IPS-15b (cell line): ENCODE measurements around the gene KDM4C.
"Not testable (repeated sequence)": the region's sequence is repeated elsewhere in the genome, so short reads cannot be mapped to it uniquely, and the experiment has no call there.

Experiments used
- H3K27me3 ChIP-seq: one replicate; pipeline ENCODE4 v1.6.1; 2013; ENCODE audit warnings: low read length; ENCODE audit not compliant: control insufficient read depth, insufficient read depth
- H3K36me3 ChIP-seq: one replicate; pipeline ENCODE4 v1.6.1; 2013; ENCODE audit warnings: low read length; ENCODE audit not compliant: control insufficient read depth, insufficient read depth
- H3K4me1 ChIP-seq: one replicate; pipeline ENCODE4 v1.6.1; 2013; ENCODE audit warnings: mild to moderate bottlenecking, low read length; ENCODE audit not compliant: control insufficient read depth, insufficient read depth
- H3K4me3 ChIP-seq: one replicate; pipeline ENCODE4 v1.5.1; 2013; ENCODE audit warnings: low read depth, low read length
- H3K9ac ChIP-seq: one replicate; pipeline ENCODE4 v1.6.1; 2013; ENCODE audit warnings: low read depth, mild to moderate bottlenecking, low read length
- H3K9me3 ChIP-seq: one replicate; pipeline ENCODE4 v1.6.1; 2013; ENCODE audit warnings: mild to moderate bottlenecking, low read length; ENCODE audit not compliant: control insufficient read depth, insufficient read depth

The KDM4C gene

DNA sequence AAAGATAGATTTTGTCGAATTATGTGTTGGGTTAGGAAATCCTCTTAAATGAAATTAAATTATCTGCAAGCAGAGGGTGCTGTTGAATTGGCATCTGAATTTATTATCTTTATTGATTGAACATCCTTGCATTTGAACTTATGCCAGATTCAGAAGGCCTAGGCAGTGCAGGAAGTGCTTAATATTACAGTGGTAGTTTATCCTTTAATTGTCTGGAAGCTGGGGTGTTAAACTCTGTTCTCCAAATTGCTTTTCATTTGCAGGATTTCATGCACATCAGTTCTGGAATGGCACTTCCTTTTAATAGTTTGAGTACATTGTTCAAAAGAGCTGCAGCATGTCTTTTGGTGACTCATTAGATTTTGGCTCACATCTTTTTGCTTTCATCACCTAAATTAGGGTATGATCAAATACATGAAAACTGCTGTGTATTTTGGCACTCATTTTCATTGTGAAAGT, 186.3 kb downstream of the KDM4C start:
- Histone ChIP-seq H3K36me3 (no peaks in the 10 kb centered on the region), H3K4me3 (no peak overlapping the region), H3K27me3 (no peaks in the 10 kb centered on the region), H3K4me1 (no peaks in the 10 kb centered on the region), H3K9ac (no peak overlapping the region), H3K9me3 (no peaks in the 10 kb centered on the region)

DNA sequence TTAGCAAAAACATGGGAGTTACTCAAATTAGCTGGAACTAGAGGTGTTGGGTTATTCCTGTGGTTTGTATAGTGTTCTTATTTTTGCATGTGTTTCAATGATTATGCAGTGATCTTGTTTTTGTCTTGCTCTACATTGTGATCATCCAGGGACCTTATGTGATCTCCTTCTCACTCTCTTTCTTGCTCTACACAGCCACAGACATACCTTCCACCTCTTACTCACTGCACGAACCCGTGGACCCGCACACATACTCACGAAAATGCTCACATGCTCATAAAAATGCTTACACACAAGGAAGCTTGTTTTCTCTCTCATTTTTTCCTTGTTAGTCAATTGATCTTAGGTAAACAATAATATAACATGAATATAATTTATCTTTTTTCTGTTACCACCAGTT, 187.1 kb downstream of the KDM4C start:
- Histone ChIP-seq H3K9me3 (no peaks in the 10 kb centered on the region), H3K4me1 (no peaks in the 10 kb centered on the region), H3K9ac (no peak overlapping the region), H3K27me3 (no peaks in the 10 kb centered on the region), H3K4me3 (no peak overlapping the region), H3K36me3 (no peaks in the 10 kb centered on the region)

DNA sequence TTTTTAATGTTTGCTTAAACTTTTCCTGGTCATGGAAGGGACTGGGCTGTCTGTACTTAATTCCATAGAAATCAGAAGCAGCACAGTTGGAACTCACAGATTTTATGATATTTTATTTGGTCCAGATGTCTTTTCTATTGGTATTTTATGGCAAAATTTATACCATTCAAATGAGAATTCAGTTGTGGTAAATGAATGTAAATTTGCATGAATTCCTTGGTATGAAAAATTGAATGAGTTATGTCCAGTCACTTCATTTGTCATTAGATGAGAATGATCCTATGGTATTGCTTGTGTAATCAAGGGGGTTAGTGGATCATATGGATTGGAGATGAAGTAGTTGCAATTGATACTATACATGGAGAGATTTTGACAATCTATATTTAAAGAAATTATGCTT, 188.0 kb downstream of the KDM4C start:
- Histone ChIP-seq H3K9ac (no peak overlapping the region), H3K9me3 (no peaks in the 10 kb centered on the region), H3K27me3 (no peaks in the 10 kb centered on the region), H3K36me3 (no peaks in the 10 kb centered on the region), H3K4me1 (no peaks in the 10 kb centered on the region), H3K4me3 (no peak overlapping the region)

DNA sequence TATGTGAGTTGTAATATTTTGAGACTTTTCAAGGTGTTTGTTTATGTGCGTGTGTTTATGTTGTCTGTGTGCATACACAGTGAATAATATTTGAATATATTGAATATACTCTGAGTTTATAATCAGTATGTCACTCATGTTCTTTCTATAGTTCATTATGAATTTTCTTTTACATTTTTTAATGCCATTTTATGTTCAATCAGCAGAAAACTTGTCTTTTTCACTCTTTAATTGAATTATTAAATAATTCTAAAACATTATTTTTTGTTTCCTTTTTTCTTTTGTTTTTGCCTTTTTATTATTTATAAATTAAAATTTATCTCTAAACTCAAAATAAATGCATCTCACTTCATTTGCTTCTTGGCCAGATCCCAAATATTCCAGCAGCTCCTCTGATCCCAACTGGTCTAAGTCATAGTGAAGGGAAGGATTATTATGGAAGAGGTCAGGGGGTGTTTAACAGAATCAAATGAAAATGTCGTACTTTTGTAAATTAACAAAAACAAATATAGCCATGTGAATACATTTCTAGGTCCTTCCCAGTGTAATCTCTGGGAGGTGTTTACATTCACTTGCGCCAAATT, 188.9 kb downstream of the KDM4C start:
- H3K27me3 ChIP-seq: no peaks in the 10 kb centered on the region
- no peak overlapping the region for H3K9ac ChIP-seq
- no peak overlapping the region for H3K4me3 ChIP-seq
- H3K4me1 ChIP-seq: no peaks in the 10 kb centered on the region
- no peaks in the 10 kb centered on the region for H3K36me3 ChIP-seq
- no peaks in the 10 kb centered on the region for H3K9me3 ChIP-seq

DNA sequence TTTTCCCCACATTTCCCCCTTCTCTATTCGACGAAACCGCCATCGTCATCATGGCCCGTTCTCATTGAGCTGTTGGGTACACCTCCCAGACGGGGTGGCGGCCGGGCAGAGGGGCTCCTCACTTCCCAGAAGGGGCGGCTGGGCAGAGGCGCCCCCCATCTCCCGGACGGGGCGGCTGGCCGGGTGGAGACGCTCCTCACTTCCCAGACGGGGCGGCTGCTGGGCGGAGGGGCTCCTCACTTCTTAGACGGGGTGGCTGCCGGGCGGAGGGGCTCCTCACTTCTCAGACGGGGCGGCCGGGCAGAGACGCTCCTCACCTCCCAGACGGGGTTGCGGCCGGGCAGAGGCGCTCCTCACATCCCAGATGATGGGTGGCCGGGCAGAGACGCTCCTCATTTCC, 191.1 kb downstream of the KDM4C start:
- H3K4me3 ChIP-seq, H3K9me3 ChIP-seq, H3K9ac ChIP-seq, H3K4me1 ChIP-seq, H3K27me3 ChIP-seq, H3K36me3 ChIP-seq: not testable (repeated sequence)

DNA sequence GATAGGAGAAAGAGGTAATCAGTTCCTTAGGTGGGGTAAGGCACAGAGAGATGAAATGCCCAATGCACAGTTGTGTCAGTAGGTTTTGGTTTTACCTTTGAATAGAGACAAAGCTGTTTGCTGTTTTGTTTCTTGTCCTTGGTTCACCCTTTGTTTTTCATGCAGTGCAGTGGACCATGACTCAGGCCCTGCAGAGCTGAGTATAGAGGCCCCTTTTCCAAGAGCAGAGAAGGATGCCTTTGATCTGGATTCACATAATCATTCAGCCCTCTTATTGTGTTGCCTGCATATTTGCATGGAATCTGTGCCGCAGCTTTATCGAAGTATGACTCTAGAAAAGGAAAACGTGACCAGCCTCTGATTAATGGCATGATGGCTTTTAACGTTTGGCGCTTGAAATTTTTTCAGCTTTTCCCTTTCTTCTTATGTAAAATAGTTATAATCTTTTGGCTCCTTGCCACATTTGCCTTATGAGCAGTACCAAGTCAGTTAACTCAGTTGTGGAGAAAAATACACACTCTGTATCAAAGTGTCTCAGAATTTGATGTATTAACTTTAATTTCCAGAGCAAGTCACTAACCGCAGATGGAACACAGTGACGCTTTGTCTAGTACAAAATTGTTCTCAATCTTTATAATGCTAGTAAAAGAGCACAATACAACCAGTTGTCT, 197.6 kb downstream of the KDM4C start:
- H3K4me1 ChIP-seq: peaks cover 14% of the 10 kb centered on the region
- H3K36me3 ChIP-seq: no peaks in the 10 kb centered on the region
- H3K9me3 ChIP-seq: no peaks in the 10 kb centered on the region
- H3K4me3 ChIP-seq: no peak overlapping the region
- no peaks in the 10 kb centered on the region for H3K27me3 ChIP-seq
- no peak overlapping the region for H3K9ac ChIP-seq

DNA sequence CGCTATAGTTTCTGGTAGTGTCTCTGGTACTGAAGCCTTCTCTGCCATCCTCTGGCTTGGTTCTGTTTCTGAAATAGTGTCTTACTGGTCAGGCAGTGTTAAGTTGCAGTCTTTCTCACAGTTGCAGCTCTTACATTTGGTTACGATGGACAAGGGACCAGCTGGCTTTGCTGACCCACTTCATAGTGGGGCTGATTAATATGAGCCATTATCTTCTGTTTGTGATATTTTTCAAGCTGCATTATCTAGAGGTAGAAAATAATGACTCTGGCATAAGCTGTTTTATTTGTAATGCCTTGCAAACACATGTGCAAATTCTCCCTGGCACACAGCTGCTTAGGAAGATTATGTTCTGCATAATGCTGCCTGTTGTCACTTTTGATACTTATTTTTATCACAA, 199.1 kb downstream of the KDM4C start:
- Histone ChIP-seq H3K27me3 (no peaks in the 10 kb centered on the region), H3K4me1 (peaks cover 14% of the 10 kb centered on the region), H3K9ac (no peak overlapping the region), H3K4me3 (no peak overlapping the region), H3K9me3 (no peaks in the 10 kb centered on the region), H3K36me3 (no peaks in the 10 kb centered on the region)

DNA sequence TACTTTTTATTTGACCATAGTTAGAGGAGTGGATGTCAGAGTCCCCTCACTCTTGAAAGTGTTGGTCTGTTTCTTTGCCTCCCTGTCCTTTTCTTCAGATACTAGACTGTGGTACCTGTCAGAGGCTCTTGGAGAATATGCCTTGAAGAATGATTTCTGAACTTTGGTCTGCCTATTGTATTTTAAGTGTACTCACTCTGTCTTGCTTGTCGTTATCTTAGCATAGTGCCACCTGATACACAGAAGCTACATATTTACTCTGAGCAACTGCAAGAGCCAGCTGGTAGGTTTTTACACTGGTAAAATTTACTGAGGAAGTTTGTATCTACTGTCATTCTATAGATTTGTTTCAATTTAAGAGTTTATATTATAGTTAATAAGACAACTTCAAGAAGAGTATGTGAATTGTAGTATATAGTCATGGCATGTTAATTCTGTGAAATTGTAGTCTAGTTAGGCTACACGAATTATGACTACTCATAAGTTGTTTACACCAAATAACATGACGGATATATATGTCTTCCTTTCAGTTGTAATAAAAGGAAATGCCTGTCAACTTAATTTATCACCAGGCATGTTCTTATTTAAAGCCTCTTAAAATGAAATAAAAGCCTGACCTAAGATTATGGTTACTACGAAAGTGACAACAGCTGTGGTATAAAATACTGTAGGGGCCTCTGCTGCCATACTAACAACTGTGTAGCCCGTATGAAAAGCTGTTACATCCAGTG, 201.7 kb downstream of the KDM4C start:
- no peaks in the 10 kb centered on the region for H3K9me3 ChIP-seq
- no peak overlapping the region for H3K9ac ChIP-seq
- no peak overlapping the region for H3K4me3 ChIP-seq
- H3K27me3 ChIP-seq: no peaks in the 10 kb centered on the region
- H3K36me3 ChIP-seq: no peaks in the 10 kb centered on the region
- peaks cover 14% of the 10 kb centered on the region for H3K4me1 ChIP-seq

DNA sequence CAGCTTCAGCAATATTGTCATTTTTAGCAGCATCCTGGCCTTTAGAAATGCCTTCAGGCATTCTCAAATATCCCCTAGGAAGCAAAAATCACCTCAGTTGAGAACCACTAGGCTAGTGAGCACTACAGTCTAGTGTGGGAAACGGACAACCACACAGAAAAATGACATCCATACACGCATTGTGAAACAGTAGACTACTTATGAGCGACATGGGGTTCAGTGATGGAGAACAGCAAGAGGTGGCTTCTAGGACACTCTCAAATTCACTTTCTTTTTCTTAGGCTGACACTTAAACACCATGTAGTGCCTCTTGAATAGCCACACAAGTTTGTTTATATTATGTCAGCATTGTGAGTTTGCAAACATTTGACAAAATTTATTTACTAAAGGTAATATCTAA, 203.0 kb downstream of the KDM4C start:
- H3K36me3 ChIP-seq: no peaks in the 10 kb centered on the region
- H3K9ac ChIP-seq: no peak overlapping the region
- no peaks in the 10 kb centered on the region for H3K9me3 ChIP-seq
- H3K4me3 ChIP-seq: no peak overlapping the region
- no peaks in the 10 kb centered on the region for H3K27me3 ChIP-seq
- H3K4me1 ChIP-seq: peaks cover under 1% of the 10 kb centered on the region

DNA sequence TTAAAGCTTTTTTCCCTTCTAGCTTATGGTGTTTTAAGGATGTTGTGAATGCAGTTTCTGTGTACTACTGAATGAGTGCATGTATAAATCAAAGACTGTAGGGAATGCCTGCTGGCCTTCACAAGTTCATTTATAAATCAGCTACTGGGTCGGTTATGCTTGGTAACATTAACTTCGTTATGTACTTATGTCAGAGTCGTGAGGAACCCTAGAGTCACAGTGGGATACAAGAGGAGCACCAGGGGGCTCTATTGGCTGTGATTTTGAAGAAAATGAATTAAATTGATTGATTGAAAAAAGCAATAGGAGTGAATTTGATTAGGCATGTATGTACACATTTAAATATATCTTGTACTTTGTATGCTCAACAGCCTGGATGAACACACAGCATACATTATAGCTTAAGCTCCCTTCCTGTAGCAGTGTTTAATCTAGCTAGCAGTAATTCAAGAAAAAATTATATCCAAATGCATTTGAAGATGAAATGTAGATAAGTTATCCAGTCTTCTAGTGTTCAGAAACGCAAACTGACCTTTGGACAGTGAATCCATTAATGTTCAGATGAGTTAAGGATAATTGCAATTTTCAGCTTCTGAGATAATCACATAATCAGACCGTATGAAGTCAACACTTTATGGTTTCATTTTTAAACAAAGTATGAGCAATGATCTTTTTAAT, 204.2 kb downstream of the KDM4C start:
- Histone ChIP-seq H3K9ac (no peak overlapping the region), H3K27me3 (no peaks in the 10 kb centered on the region), H3K9me3 (no peaks in the 10 kb centered on the region), H3K36me3 (no peaks in the 10 kb centered on the region), H3K4me3 (no peak overlapping the region), H3K4me1 (no peaks in the 10 kb centered on the region)

DNA sequence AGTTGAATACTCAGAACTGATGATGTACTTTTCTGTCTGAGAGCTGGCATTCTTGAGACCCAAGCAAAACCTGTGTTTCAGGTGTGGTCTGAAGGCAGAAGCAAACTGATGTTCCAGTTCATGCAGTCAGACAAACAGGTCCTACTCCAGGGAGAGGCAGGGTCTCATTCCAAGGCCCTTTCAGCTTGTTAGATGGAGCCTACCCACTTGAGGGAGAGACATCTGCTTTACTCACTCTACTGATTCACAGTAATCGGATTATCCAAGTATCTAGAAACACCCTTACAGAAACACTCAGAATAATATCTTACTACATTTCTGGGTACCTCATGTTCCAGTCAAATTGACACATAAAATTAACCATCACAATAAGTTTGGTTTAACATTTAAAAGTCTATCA, 207.8 kb downstream of the KDM4C start:
- H3K9ac ChIP-seq: no peak overlapping the region
- H3K4me3 ChIP-seq: no peak overlapping the region
- no peaks in the 10 kb centered on the region for H3K27me3 ChIP-seq
- H3K9me3 ChIP-seq: no peaks in the 10 kb centered on the region
- H3K36me3 ChIP-seq: no peaks in the 10 kb centered on the region
- H3K4me1 ChIP-seq: no peaks in the 10 kb centered on the region
